ENCODE results near the gene JMJD4.

The JMJD4 gene

GRCh38 chr1:227759341-227760300 lies 24.5 kb upstream of the JMJD4 start:
- peak; percentile 93 for DNase-seq (ENCODE audit: low read depth)
- H3K4me3 ChIP-seq (ENCODE audit: low read length) = no peak overlapping the region
- TF ChIP-seq CTCF (IDR thresholded peaks at IDR 0.05; ENCODE audit: insufficient read depth, low read depth, low read length, missing control alignments) = no peak

- TF ChIP-seq CTCF (IDR thresholded peaks at IDR 0.05; ENCODE audit: insufficient read depth, low read depth, low read length, missing control alignments) = no peak
- no peak overlapping the region for H3K4me3 ChIP-seq (ENCODE audit: low read length)
- no peak for DNase-seq (ENCODE audit: low read depth)
These were observed 23.3 kb upstream of the JMJD4 start for GRCh38 chr1:227758366-227758765.

GRCh38 chr1:227757781-227758180 lies 22.7 kb upstream of the JMJD4 start:
- DNase-seq (ENCODE audit: low read depth) = no peak
- no peak for TF ChIP-seq CTCF (IDR thresholded peaks at IDR 0.05; ENCODE audit: insufficient read depth, low read depth, low read length, missing control alignments)
- no peak overlapping the region for H3K4me3 ChIP-seq (ENCODE audit: low read length)

GRCh38 chr1:227756172-227756959 lies 21.3 kb upstream of the JMJD4 start:
- DNase-seq (ENCODE audit: low read depth) = no peak

GRCh38 chr1:227754958-227755357 lies 19.9 kb upstream of the JMJD4 start:
- DNase-seq (ENCODE audit: low read depth) = no peak
- TF ChIP-seq CTCF (IDR thresholded peaks at IDR 0.05; ENCODE audit: insufficient read depth, low read depth, low read length, missing control alignments) = no peak
- H3K4me3 ChIP-seq (ENCODE audit: low read length) = no peak overlapping the region

More at GRCh38 chr1:227756172-227756959, 21.3 kb upstream of the JMJD4 start:
- no peak overlapping the region for H3K4me3 ChIP-seq (ENCODE audit: low read length)
- no peak for TF ChIP-seq CTCF (IDR thresholded peaks at IDR 0.05; ENCODE audit: insufficient read depth, low read depth, low read length, missing control alignments)

GRCh38 chr1:227753999-227754711 lies 19.1 kb upstream of the JMJD4 start:
- no peak for DNase-seq (ENCODE audit: low read depth)
- no peak overlapping the region for H3K4me3 ChIP-seq (ENCODE audit: low read length)
- TF ChIP-seq CTCF (IDR thresholded peaks at IDR 0.05; ENCODE audit: insufficient read depth, low read depth, low read length, missing control alignments) = no peak
